GM23338 (cell line): Measurements from ENCODE around the gene SETBP1. TPM values are rescaled to one million over a fixed set of nuclear protein-coding genes. Genes with fewer than 3 reads are reported as not detected.

Experiments
- ATAC-seq: fragments of 200-7000 bp; cut with Tn5 transposase; 3 replicates; pipeline ENCODE4 v1.9.1; 2020
- DNase-seq: peaks from one replicate; pipeline ENCODE4 v3.0.0-alpha.2; 2015; ENCODE audit warnings: low spot score
- H2AFZ ChIP-seq: fragments of 200-600 bp; sonication (generic); 2 replicates; pipeline ENCODE4 v1.8.0; 2016; ENCODE audit warnings: antibody characterized with exemption, mild to moderate bottlenecking, moderate library complexity
- H3F3A ChIP-seq: fragments of 200-600 bp; sonication (generic); replicated peaks from 2 replicates; pipeline ENCODE4 v1.8.0; 2017; ENCODE audit warnings: antibody characterized with exemption, mixed run types, low read depth
- H3K27ac ChIP-seq: fragments of 200-600 bp; sonication (generic); 2 replicates; pipeline ENCODE4 v1.6.1; 2016; ENCODE audit warnings: low read depth
- H3K27me3 ChIP-seq: fragments of 200-600 bp; sonication (generic); 2 replicates; pipeline ENCODE4 v1.8.0; 2016; ENCODE audit warnings: mild to moderate bottlenecking, mixed run types, moderate library complexity; ENCODE audit not compliant: insufficient read depth
- H3K36me3 ChIP-seq: fragments of 200-600 bp; sonication (generic); 2 replicates; pipeline ENCODE4 v1.8.0; 2016; ENCODE audit warnings: mild to moderate bottlenecking; ENCODE audit not compliant: insufficient read depth
- H3K4me1 ChIP-seq: fragments of 200-600 bp; sonication (generic); 2 replicates; pipeline ENCODE4 v1.8.0; 2016; ENCODE audit warnings: mild to moderate bottlenecking, moderate library complexity; ENCODE audit not compliant: insufficient read depth
- H3K4me2 ChIP-seq: fragments of 200-600 bp; sonication (generic); 2 replicates; pipeline ENCODE4 v1.7.1; 2017; ENCODE audit warnings: mixed run types
- H3K4me3 ChIP-seq: fragments of 200-600 bp; sonication (generic); 2 replicates; pipeline ENCODE4 v1.6.1; 2016; ENCODE audit warnings: mixed run types
- H3K79me2 ChIP-seq: fragments of 200-600 bp; sonication (generic); replicated peaks from 2 replicates; pipeline ENCODE4 v1.8.0; 2017; ENCODE audit warnings: mild to moderate bottlenecking; ENCODE audit not compliant: insufficient read depth
- H3K9me2 ChIP-seq: fragments of 200-600 bp; sonication (generic); 2 replicates; pipeline ENCODE4 v1.8.0; 2017; ENCODE audit not compliant: insufficient read depth
- H4K20me1 ChIP-seq: fragments of 200-600 bp; sonication (generic); replicated peaks from 2 replicates; pipeline ENCODE4 v1.8.0; 2017; ENCODE audit warnings: mild to moderate bottlenecking; ENCODE audit not compliant: insufficient read depth
- H3K27ac Mint-ChIP-seq: 2 replicates; pipeline ENCODE4 v1.8.0; 2020; ENCODE audit warnings: inconsistent platforms, mild to moderate bottlenecking, moderate library complexity, mixed read lengths
- H3K27me3 Mint-ChIP-seq: 3 replicates; pipeline ENCODE4 v1.8.0; 2022; ENCODE audit warnings: low read depth, mild to moderate bottlenecking, moderate library complexity, mixed read lengths, inconsistent platforms; ENCODE audit not compliant: insufficient read depth, poor library complexity
- H3K36me3 Mint-ChIP-seq: 3 replicates; pipeline ENCODE4 v1.8.0; 2021; ENCODE audit warnings: low read depth, mild to moderate bottlenecking, inconsistent platforms, moderate library complexity, mixed read lengths
- H3K4me1 Mint-ChIP-seq: 3 replicates; pipeline ENCODE4 v1.8.0; 2020; ENCODE audit warnings: mild to moderate bottlenecking, inconsistent platforms, mixed read lengths
- H3K4me3 Mint-ChIP-seq: 3 replicates; pipeline ENCODE4 v1.8.0; 2021; ENCODE audit warnings: moderate library complexity, mild to moderate bottlenecking, inconsistent platforms, mixed read lengths
- H3K9me3 Mint-ChIP-seq: 3 replicates; pipeline ENCODE4 v1.8.0; 2020; ENCODE audit warnings: moderate library complexity, mild to moderate bottlenecking, inconsistent platforms, mixed read lengths
- CREB1 ChIP-seq: fragments of 250-450 bp; sonication (Bioruptor Pico); IDR thresholded peaks from 2 replicates; pipeline ENCODE4 v1.5.0; 2020; ENCODE audit warnings: low read depth, mild to moderate bottlenecking, moderate library complexity
- ETS1 ChIP-seq: IDR thresholded peaks from 2 replicates; pipeline ENCODE4 v1.6.1; 2016; ENCODE audit warnings: antibody characterized with exemption
- EZH2 ChIP-seq: fragments of 200-600 bp; sonication (generic); IDR thresholded peaks from one replicate; pipeline ENCODE4 v1.8.0; 2017; ENCODE audit warnings: antibody characterized with exemption, mild to moderate bottlenecking, low read depth; ENCODE audit not compliant: unreplicated experiment
- EZH2phosphoT487 ChIP-seq: fragments of 200-600 bp; sonication (generic); IDR thresholded peaks from one replicate; pipeline ENCODE4 v1.8.1; 2018; ENCODE audit warnings: antibody characterized with exemption; ENCODE audit not compliant: unreplicated experiment
- JUNB ChIP-seq: IDR thresholded peaks from one replicate; pipeline ENCODE4 v1.6.1; 2016; ENCODE audit warnings: antibody characterized with exemption; ENCODE audit not compliant: unreplicated experiment
- NANOG ChIP-seq: IDR thresholded peaks from 2 replicates; pipeline ENCODE4 v1.6.1; 2016; ENCODE audit warnings: antibody characterized with exemption, borderline replicate concordance
- POLR2AphosphoS5 ChIP-seq: IDR thresholded peaks from 2 replicates; pipeline ENCODE4 v1.6.1; 2016; ENCODE audit warnings: antibody characterized with exemption, low read depth
- REST ChIP-seq: IDR thresholded peaks from one replicate; pipeline ENCODE4 v1.6.1; 2018; ENCODE audit warnings: antibody characterized with exemption; ENCODE audit not compliant: unreplicated experiment
- STAT1 ChIP-seq: IDR thresholded peaks from one replicate; pipeline ENCODE4 v1.6.1; 2016; ENCODE audit warnings: antibody characterized with exemption; ENCODE audit not compliant: unreplicated experiment
- ZNF114 ChIP-seq: fragments of 250-450 bp; sonication (Bioruptor Pico); IDR thresholded peaks from 2 replicates; pipeline ENCODE4 v1.5.0; 2020; ENCODE audit warnings: mild to moderate bottlenecking, moderate library complexity
- ZNF331 ChIP-seq: fragments of 250-450 bp; sonication (Bioruptor Pico); IDR thresholded peaks from 2 replicates; pipeline ENCODE4 v1.5.0; 2020; ENCODE audit warnings: low read depth, mild to moderate bottlenecking, moderate library complexity
- ZNF462 ChIP-seq: fragments of 250-450 bp; sonication (Bioruptor Pico); IDR thresholded peaks from 2 replicates; pipeline ENCODE4 v1.5.0; 2020; ENCODE audit warnings: mild to moderate bottlenecking, moderate library complexity
- polyA plus RNA-seq: library from polyadenylated mRNA; unstranded; fragments of >200 nt; fragmentation: Nextera tagmentation; extraction: Ambion mirVana; gene quantifications from 2 replicates; pipeline ENCODE4 v1.2.1, GENCODE V29; 2016
- total RNA-seq: library from RNA; depleted of rRNA; stranded (reverse); fragments of >200 nt; shearing (Covaris generic); gene quantifications from 2 replicates; pipeline ENCODE4 v1.2.3, GENCODE V29; 2014

The SETBP1 gene
- total and polyA plus RNA-seq, 2 experiments from 2014 or later: 1.6 to 5.5 TPM

- no peak overlapping the region for H3K4me2 ChIP-seq
- H3K4me1 ChIP-seq: peaks cover 24% of the 10 kb centered on the region
- DNase-seq (no peak), ATAC-seq (no peak)
- H3K36me3 Mint-ChIP-seq: no peaks in the 10 kb centered on the region; the same call in 2 of the 3 replicates
- no peaks in the 10 kb centered on the region; the same call in 2 of the 3 replicates for H3K9me3 Mint-ChIP-seq
- H3K27me3 ChIP-seq: no peaks in the 10 kb centered on the region
- no peak for TF ChIP-seq ZNF331 (CRISPR knock-in tag)
- TF ChIP-seq POLR2AphosphoS5: no peak
- TF ChIP-seq JUNB: no peak
- TF ChIP-seq REST: no peak
- no peak for TF ChIP-seq ZNF114 (CRISPR knock-in tag)
- TF ChIP-seq CREB1 (CRISPR knock-in tag): no peak
- TF ChIP-seq STAT1: no peak
- TF ChIP-seq NANOG: no peak
- TF ChIP-seq ETS1: no peak
- no peak for TF ChIP-seq EZH2
- no peak for TF ChIP-seq EZH2phosphoT487
- no peak for TF ChIP-seq ZNF462
- H4K20me1 ChIP-seq: no peaks in the 10 kb centered on the region
- peaks cover 4% of the 10 kb centered on the region for H3K27me3 Mint-ChIP-seq
- no peak overlapping the region for H3K4me3 ChIP-seq
- no peak overlapping the region for H3K27ac ChIP-seq
- H3F3A ChIP-seq: no peaks in the 10 kb centered on the region
- H3K9me2 ChIP-seq: peaks cover 18% of the 10 kb centered on the region; the same call in 1 of the 2 replicates
- H3K79me2 ChIP-seq: no peaks in the 10 kb centered on the region
- peaks cover 58% of the 10 kb centered on the region for H3K4me1 Mint-ChIP-seq
- H2AFZ ChIP-seq: no peak overlapping the region
- no peaks in the 10 kb centered on the region for H3K36me3 ChIP-seq
- no peak overlapping the region for H3K4me3 Mint-ChIP-seq
- H3K27ac Mint-ChIP-seq: no peak overlapping the region
These were observed 155.6 kb downstream of the SETBP1 start for GRCh38 chr18:44836263-44836662.
